Liver (tissue), 9 donors: ENCODE data around the gene AKT3. TPM values are rescaled to one million over a fixed set of nuclear protein-coding genes. Genes with fewer than 3 reads are reported as not detected.

Source experiments
- DNase-seq: peaks from one replicate; pipeline ENCODE4 v3.0.0-alpha.2; 2017; ENCODE audit warnings: low spot score
- H3K27ac ChIP-seq, 2 donors: one replicate each; pipeline ENCODE4 v1.7.0; 2013; ENCODE audit warnings: inconsistent platforms in 2 of 2, low read length in 2 of 2, control low read depth in 1 of 2, low read depth in 1 of 2, mild to moderate bottlenecking in 1 of 2
- H3K27me3 ChIP-seq, 4 donors: one replicate each; pipeline versions ENCODE4 v1.6.1 to v1.7.0; 2013; ENCODE audit warnings: low read length in 3 of 4, inconsistent platforms in 1 of 4, mild to moderate bottlenecking in 1 of 4, moderate library complexity in 1 of 4; ENCODE audit not compliant: control insufficient read depth in 4 of 4, insufficient read depth in 4 of 4
- H3K36me3 ChIP-seq, 4 donors: one replicate each; pipeline versions ENCODE4 v1.6.1 to v1.7.0; 2013; ENCODE audit warnings: low read length in 3 of 4, mild to moderate bottlenecking in 3 of 4, low read depth in 1 of 4, moderate library complexity in 1 of 4; ENCODE audit not compliant: control insufficient read depth in 4 of 4, insufficient read depth in 3 of 4
- H3K4me1 ChIP-seq, 4 donors: one replicate each; pipeline versions ENCODE4 v1.6.1 to v1.7.0; 2013; ENCODE audit warnings: low read length in 3 of 4, mild to moderate bottlenecking in 3 of 4, moderate library complexity in 1 of 4; ENCODE audit not compliant: control insufficient read depth in 4 of 4, insufficient read depth in 4 of 4
- H3K4me3 ChIP-seq, 3 donors: one replicate each; pipeline versions ENCODE4 v1.6.1 to v1.7.0; 2013; ENCODE audit warnings: low read length in 3 of 3, control low read depth in 1 of 3, low read depth in 1 of 3, mild to moderate bottlenecking in 1 of 3
- H3K9ac ChIP-seq, 2 donors: one replicate each; pipeline ENCODE4 v1.7.0; 2013; ENCODE audit warnings: low read length in 2 of 2, mild to moderate bottlenecking in 2 of 2, moderate library complexity in 2 of 2, control low read depth in 1 of 2, low read depth in 1 of 2
- H3K9me3 ChIP-seq, 4 donors: one replicate each; pipeline versions ENCODE4 v1.6.1 to v1.7.0; 2013; ENCODE audit warnings: low read length in 3 of 4; ENCODE audit not compliant: control insufficient read depth in 4 of 4
- CTCF ChIP-seq: fragments of 150-350 bp; IDR thresholded peaks from 2 replicates; pipeline ENCODE4 v1.5.1; 2017; ENCODE audit warnings: improper control_type of control experiment, low read depth, low read length; ENCODE audit not compliant: missing input control
- EGR1 ChIP-seq, 2 donors: IDR thresholded peaks; 2 replicates each; pipeline ENCODE4 v1.6.1; 2016 to 2018; ENCODE audit warnings: antibody characterized with exemption in 2 of 2, low read depth in 2 of 2
- FOXA2 ChIP-seq: IDR thresholded peaks from 2 replicates; pipeline ENCODE4 v1.6.1; 2016; ENCODE audit warnings: antibody characterized with exemption
- JUND ChIP-seq, 2 donors: IDR thresholded peaks; 2 replicates each; pipeline ENCODE4 v1.6.1; 2016; ENCODE audit warnings: antibody characterized with exemption in 2 of 2
- MAX ChIP-seq: IDR thresholded peaks from 2 replicates; pipeline ENCODE4 v1.6.1; 2016; ENCODE audit warnings: antibody characterized with exemption
- NR2F2 ChIP-seq: IDR thresholded peaks from 2 replicates; pipeline ENCODE4 v1.6.1; 2016; ENCODE audit warnings: antibody characterized with exemption
- RXRA ChIP-seq, 2 donors: IDR thresholded peaks; 2 replicates each; pipeline ENCODE4 v1.6.1; 2017 to 2018; ENCODE audit warnings: antibody characterized with exemption in 2 of 2, mild to moderate bottlenecking in 1 of 2
- SP1 ChIP-seq: IDR thresholded peaks from 2 replicates; pipeline ENCODE4 v1.6.1; 2018; ENCODE audit warnings: antibody characterized with exemption, mild to moderate bottlenecking
- YY1 ChIP-seq: IDR thresholded peaks from 2 replicates; pipeline ENCODE4 v1.6.1; 2016; ENCODE audit warnings: antibody characterized with exemption, mild to moderate bottlenecking
- ZBTB33 ChIP-seq: IDR thresholded peaks from 2 replicates; pipeline ENCODE4 v1.6.1; 2016; ENCODE audit warnings: antibody characterized with exemption
- WGBS: extraction: QIAGEN DNeasy Blood & Tissue Kit; methylation state at CpG from one replicate; pipeline ENCODE4 v1.1.7; 2013; 5-methylcytosine and 5-hydroxymethylcytosine counted together
- polyA plus RNA-seq, 2 donors: library from polyadenylated mRNA; stranded (reverse) in 1 of 2; unstranded in 1 of 2; fragments of 200-250 nt in 1 of 2; fragments of >200 nt in 1 of 2; fragmentation: Nextera tagmentation in 1 of 2; extraction: Ambion mirVana in 1 of 2; gene quantifications; one replicate each; pipeline versions ENCODE4 v1.2.1 to v1.2.3, GENCODE V29; 2013 to 2015
- total RNA-seq, 2 donors: library from RNA; depleted of rRNA; stranded (reverse); fragments of >200 nt; gene quantifications; one replicate each; pipeline ENCODE4 v1.2.3, GENCODE V29; 2014
- TF ChIP-seq, protein P1 (sequence below): IDR thresholded peaks from 2 replicates; pipeline ENCODE4 v1.6.1; 2016; ENCODE audit warnings: antibody characterized with exemption, mild to moderate bottlenecking
- TF ChIP-seq, protein P2 (sequence below): IDR thresholded peaks from 2 replicates; pipeline ENCODE4 v1.6.1; 2016; ENCODE audit warnings: antibody characterized with exemption
- donor health status: healthy.
- donor health status: healthy.
- donor health status: healthy.
- donor health status: healthy.
- donor health status: healthy.

Gene AKT3
- total and polyA plus RNA-seq, 4 donors = 1.7 to 7.6 (median 2.8) TPM

DNA sequence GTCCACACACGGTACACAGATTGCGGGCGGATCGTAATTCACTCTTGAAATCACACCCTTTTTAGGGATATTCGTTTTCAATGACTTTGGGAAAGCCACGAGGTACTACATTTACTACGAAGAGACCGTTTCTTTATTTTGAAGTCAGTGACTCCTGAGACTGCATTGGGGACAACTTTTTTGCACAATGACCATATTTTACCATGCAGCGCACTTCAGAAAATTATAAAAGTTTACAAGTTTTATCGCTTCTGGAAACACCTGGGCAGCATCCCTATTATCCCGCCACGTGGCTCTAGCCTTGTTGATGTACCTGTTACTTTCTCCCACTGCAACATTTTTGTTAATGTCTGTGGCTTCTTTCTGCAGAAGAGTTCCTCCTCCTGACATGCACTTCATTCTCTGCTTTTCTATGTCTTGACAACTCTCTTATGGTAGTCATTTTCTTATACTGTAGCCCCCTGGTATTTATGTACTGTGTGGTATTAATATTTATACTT, 1.3 kb upstream of the AKT3 start:
- 6% methylated on average over 12 of the region's 12 CpGs for WGBS
- Histone ChIP-seq H3K27me3 (peaks cover 0 to 18% (median 8%) of the 10 kb centered on the region in 4 donors), H3K4me1 (peaks cover 2 to 11% (median 5%) of the 10 kb centered on the region in 4 donors), H3K9me3 (peaks cover 0 to 3% (median 0%) of the 10 kb centered on the region in 4 donors), H3K36me3 (no peaks in the 10 kb centered on the region), H3K27ac (peak overlapping the region; percentile 79 to 84), H3K9ac (no peak overlapping the region), H3K4me3 (peak overlapping the region; percentile 14 to 84 (median 46))
- DNase-seq = no peak
- TF ChIP-seq FOXA2 = no peak
- TF ChIP-seq YY1 = no peak

- TF ChIP-seq ZBTB33 (peak; percentile 28), RXRA (IDR thresholded peaks at IDR 0.05) (no peak)
- TF ChIP-seq, protein P1, sequence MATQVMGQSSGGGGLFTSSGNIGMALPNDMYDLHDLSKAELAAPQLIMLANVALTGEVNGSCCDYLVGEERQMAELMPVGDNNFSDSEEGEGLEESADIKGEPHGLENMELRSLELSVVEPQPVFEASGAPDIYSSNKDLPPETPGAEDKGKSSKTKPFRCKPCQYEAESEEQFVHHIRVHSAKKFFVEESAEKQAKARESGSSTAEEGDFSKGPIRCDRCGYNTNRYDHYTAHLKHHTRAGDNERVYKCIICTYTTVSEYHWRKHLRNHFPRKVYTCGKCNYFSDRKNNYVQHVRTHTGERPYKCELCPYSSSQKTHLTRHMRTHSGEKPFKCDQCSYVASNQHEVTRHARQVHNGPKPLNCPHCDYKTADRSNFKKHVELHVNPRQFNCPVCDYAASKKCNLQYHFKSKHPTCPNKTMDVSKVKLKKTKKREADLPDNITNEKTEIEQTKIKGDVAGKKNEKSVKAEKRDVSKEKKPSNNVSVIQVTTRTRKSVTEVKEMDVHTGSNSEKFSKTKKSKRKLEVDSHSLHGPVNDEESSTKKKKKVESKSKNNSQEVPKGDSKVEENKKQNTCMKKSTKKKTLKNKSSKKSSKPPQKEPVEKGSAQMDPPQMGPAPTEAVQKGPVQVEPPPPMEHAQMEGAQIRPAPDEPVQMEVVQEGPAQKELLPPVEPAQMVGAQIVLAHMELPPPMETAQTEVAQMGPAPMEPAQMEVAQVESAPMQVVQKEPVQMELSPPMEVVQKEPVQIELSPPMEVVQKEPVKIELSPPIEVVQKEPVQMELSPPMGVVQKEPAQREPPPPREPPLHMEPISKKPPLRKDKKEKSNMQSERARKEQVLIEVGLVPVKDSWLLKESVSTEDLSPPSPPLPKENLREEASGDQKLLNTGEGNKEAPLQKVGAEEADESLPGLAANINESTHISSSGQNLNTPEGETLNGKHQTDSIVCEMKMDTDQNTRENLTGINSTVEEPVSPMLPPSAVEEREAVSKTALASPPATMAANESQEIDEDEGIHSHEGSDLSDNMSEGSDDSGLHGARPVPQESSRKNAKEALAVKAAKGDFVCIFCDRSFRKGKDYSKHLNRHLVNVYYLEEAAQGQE = no peak
- Histone ChIP-seq H3K36me3 (no peaks in the 10 kb centered on the region), H3K9me3 (peaks cover 0 to 3% (median 0%) of the 10 kb centered on the region in 4 donors), H3K9ac (no peak overlapping the region), H3K4me3 (peak overlapping the region; percentile 14 to 84 (median 46)), H3K27me3 (peaks cover 0 to 18% (median 6%) of the 10 kb centered on the region in 4 donors), H3K4me1 (peaks cover 2 to 11% (median 5%) of the 10 kb centered on the region in 4 donors), H3K27ac (peak overlapping the region; percentile 79 to 84)
- DNase-seq = peak; percentile 63
- WGBS = 2% methylated on average over 92 of the region's 92 CpGs
Measured at GRCh38 chr1:243850452-243851256, 611 bp upstream of the AKT3 start.

DNA sequence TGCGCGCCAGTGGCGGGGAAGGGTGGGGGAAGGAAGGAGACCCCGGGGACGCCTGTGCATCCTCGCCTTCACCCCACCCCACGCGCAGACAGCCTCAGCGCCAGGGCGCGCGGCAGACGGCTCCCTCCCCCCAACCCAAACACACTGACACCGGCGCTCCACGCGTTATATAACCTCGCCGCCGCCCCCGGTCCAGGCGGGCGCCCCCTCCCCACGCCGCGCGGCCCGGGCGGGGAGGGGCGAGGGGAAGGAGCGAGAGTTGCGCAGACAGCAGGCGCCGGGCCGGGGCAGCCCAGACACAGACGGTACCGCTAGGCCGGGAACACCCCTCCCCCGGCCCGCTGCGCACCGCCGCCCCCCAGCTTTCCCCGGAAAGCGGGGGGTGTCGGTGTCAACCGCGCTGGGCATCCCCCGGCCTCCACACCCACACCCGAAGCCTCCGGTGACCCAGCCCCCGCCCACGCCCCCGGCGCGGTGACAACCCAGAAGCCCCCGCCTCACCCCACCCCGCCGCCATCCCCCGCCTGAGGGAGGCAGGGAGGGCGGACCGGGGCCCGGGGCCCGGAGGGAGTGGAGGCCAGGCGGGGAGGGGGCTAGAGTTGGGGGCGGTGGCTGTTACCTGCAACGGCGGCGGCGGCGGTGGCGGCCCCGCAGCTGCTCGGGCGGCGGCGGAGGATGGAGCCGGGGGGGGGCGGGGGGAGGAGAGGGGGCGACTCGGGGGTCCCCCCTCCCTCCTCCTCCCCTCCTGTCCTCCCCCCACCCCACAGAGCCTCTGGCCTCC, 432 bp downstream of the AKT3 start:
- TF ChIP-seq EGR1 (IDR thresholded peaks at IDR 0.05; ENCODE audit: low read depth in 2 of 2) (no peak), CTCF (no peak), RXRA (IDR thresholded peaks at IDR 0.05) (no peak), MAX (no peak), NR2F2 (no peak), JUND (IDR thresholded peaks at IDR 0.05) (no peak), SP1 (no peak), ZBTB33 (no peak)
- TF ChIP-seq, protein P2, sequence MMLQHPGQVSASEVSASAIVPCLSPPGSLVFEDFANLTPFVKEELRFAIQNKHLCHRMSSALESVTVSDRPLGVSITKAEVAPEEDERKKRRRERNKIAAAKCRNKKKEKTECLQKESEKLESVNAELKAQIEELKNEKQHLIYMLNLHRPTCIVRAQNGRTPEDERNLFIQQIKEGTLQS = no peak
- Histone ChIP-seq H3K9ac (no peak overlapping the region), H3K4me3 (peak overlapping the region in 1 of 3 donors; percentile 84), H3K9me3 (peaks cover 0 to 3% (median 0%) of the 10 kb centered on the region in 4 donors), H3K27me3 (peaks cover 0 to 18% (median 6%) of the 10 kb centered on the region in 4 donors), H3K4me1 (peaks cover 2 to 11% (median 5%) of the 10 kb centered on the region in 4 donors), H3K36me3 (no peaks in the 10 kb centered on the region), H3K27ac (peak overlapping the region; percentile 81 to 82)
- DNase-seq = peak; percentile 34
- 2% methylated on average over 79 of the region's 81 CpGs for WGBS
